Duodenal mucosa (tissue), 2 donors: ENCODE results near the gene CFAP157.
A peak's percentile ranks its signal among the peaks of the same experiment; 100 is the strongest.

Experiments
- H3K27ac ChIP-seq: one replicate; pipeline ENCODE4 v1.7.0; 2013; ENCODE audit warnings: low read depth, low read length
- H3K27me3 ChIP-seq, 2 donors: one replicate each; pipeline ENCODE4 v1.7.0; 2013; ENCODE audit warnings: low read length in 2 of 2, control low read depth in 1 of 2; ENCODE audit not compliant: insufficient read depth in 2 of 2, control insufficient read depth in 1 of 2
- H3K36me3 ChIP-seq, 2 donors: one replicate each; pipeline ENCODE4 v1.7.0; 2013; ENCODE audit warnings: low read length in 2 of 2, control low read depth in 1 of 2; ENCODE audit not compliant: insufficient read depth in 2 of 2, control insufficient read depth in 1 of 2
- H3K4me1 ChIP-seq, 2 donors: one replicate each; pipeline ENCODE4 v1.7.0; 2013; ENCODE audit warnings: low read length in 2 of 2, control low read depth in 1 of 2; ENCODE audit not compliant: insufficient read depth in 2 of 2, control insufficient read depth in 1 of 2
- H3K4me3 ChIP-seq, 2 donors: one replicate each; pipeline ENCODE4 v1.7.0; 2013; ENCODE audit warnings: low read length in 2 of 2, low read depth in 1 of 2
- H3K9ac ChIP-seq, 2 donors: one replicate each; pipeline ENCODE4 v1.7.0; 2013; ENCODE audit warnings: low read length in 2 of 2, low read depth in 1 of 2
- H3K9me3 ChIP-seq, 2 donors: one replicate each; pipeline ENCODE4 v1.7.0; 2013; ENCODE audit warnings: low read length in 2 of 2, control low read depth in 1 of 2; ENCODE audit not compliant: control insufficient read depth in 1 of 2

CFAP157 gene

DNA sequence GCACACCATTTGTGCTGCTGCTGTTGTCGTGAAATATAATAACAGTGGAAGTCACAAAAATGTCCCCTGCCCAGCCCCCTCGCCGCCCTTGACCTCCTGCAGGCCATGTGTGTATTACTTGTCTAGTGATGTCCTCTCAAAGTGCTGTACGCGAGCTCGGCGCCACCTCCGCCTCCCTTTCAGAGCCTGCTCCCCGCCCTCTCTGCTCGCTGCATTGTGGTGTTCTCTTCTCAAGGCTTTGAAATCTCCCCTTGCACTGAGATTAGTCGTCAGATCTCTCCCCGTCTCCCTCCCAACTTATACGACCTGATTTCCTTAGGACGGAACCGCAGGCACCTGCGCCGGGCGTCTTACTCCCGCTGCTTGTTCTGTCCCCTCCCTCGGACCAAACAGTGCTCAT, 14.7 kb upstream of the CFAP157 start:
- peaks cover 0 to 4% of the 10 kb centered on the region in 2 donors for H3K4me1 ChIP-seq
- H3K27me3 ChIP-seq, result no peaks in the 10 kb centered on the region
- peaks cover 0 to 4% of the 10 kb centered on the region in 2 donors for H3K36me3 ChIP-seq
- no peak overlapping the region for H3K4me3 ChIP-seq
- no peaks in the 10 kb centered on the region for H3K9me3 ChIP-seq
- no peak overlapping the region for H3K27ac ChIP-seq
- H3K9ac ChIP-seq, result no peak overlapping the region

DNA sequence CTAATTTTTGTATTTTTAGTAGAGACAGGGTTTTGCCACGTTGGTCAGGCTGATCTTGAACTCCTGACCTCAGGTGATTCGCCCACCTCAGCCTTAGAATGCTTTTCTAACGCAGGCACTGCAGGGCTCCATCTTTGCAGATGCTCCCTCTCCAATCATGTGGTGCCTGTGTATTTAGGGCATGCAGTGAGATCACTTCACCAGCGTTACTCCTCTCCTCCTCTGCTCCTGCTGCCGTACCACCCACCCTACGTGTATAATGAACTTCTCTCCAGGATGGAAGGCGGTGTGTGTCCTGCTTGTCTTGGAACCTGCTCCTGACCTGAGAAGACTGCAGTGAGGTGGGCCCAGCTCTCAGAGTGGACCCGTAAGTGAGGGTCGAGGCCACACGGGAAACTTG, 13.6 kb upstream of the CFAP157 start:
- Histone ChIP-seq H3K36me3 (peaks cover 0 to 4% of the 10 kb centered on the region in 2 donors), H3K9ac (no peak overlapping the region), H3K4me3 (no peak overlapping the region), H3K27ac (no peak overlapping the region), H3K4me1 (peaks cover 0 to 4% of the 10 kb centered on the region in 2 donors), H3K27me3 (no peaks in the 10 kb centered on the region), H3K9me3 (no peaks in the 10 kb centered on the region)

DNA sequence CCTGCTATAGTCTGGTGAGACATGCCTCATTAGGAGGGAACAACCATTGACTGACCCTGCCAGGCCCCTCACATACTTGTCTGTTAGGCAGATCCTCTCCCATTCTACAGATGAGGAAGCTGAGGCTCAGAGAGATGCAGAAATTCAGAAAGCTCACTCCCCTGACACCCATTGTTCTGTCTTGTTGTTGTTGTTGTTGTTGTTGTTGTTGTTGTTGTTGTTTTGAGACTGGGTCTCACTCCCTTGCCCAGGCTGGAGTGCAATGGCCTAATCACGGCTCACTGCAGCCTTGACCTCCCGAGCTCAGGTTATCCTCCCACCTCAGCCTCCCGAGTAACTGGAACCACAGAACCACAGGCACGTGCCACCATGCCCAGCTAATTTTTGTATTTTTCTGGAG, 13.1 kb upstream of the CFAP157 start:
- Histone ChIP-seq H3K36me3 (peaks cover 0 to 4% of the 10 kb centered on the region in 2 donors), H3K9ac (no peak overlapping the region), H3K4me1 (peaks cover 0 to 4% of the 10 kb centered on the region in 2 donors), H3K27me3 (no peaks in the 10 kb centered on the region), H3K9me3 (no peaks in the 10 kb centered on the region), H3K4me3 (no peak overlapping the region), H3K27ac (no peak overlapping the region)

DNA sequence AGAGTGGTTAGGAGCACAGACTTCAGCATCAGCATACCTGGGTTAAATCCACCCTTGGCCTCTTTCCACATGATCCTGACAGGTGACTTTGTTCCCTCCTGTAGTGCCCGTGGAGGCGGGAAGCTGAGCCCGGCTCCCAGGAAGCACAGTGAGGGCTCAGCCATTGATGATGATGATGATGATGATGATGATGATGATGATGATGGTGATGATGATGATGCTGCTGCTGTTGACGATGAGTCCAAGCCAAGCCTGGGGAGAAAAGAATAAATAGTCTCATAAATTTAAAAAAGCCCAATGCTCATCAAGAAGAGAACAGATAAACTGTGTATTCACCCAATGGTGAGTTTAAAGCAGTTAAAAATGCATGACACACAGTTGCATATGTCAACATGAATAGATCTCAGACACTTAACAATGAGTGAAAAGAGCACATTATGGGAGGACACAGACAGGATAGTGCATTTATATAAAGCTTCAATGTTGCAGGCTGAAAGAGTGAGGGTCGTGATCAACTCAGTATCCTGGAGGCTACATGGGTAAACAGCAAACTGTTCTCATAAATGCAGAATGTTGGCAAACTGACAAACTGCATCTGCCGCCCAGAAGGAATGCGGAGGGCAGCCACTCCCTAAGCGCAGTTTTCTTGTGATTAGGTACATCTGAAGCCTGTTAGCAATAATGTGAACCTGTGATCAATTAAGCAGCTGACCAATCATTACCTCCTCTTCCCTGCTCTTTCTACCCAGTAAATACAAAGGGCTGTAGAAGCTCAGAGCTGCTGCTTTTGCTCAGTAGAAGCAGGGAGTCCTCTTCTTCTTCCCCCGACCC, 11.7 kb upstream of the CFAP157 start:
- H3K27ac ChIP-seq, result no peak overlapping the region
- no peak overlapping the region for H3K4me3 ChIP-seq
- no peak overlapping the region for H3K9ac ChIP-seq
- no peaks in the 10 kb centered on the region for H3K9me3 ChIP-seq
- peaks cover 0 to 4% of the 10 kb centered on the region in 2 donors for H3K36me3 ChIP-seq
- peaks cover 0 to 8% of the 10 kb centered on the region in 2 donors for H3K4me1 ChIP-seq
- H3K27me3 ChIP-seq, result no peaks in the 10 kb centered on the region

DNA sequence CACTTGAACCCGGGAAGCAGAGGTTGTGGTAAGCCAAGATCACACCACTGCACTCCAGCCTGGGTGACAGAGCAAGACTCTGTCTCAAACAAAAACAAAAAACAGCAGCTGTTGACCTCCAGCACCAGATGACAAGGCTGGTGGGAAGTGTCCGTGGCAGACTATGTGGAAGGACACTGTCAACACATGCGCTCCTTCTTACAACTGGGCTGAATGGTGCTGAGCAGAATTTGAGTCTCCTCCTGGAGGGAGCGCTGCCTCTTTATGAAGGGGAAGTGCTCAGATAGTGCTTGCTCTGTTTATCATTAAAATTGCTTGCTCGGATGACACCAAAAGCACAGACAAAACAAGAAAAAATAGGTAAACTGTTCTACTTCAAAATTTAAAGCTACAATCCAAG, 9.2 kb upstream of the CFAP157 start:
- H3K9ac ChIP-seq, result no peak overlapping the region
- H3K4me3 ChIP-seq, result no peak overlapping the region
- H3K36me3 ChIP-seq, result no peaks in the 10 kb centered on the region
- H3K9me3 ChIP-seq, result no peaks in the 10 kb centered on the region
- no peaks in the 10 kb centered on the region for H3K27me3 ChIP-seq
- peaks cover 0 to 8% of the 10 kb centered on the region in 2 donors for H3K4me1 ChIP-seq
- no peak overlapping the region for H3K27ac ChIP-seq

DNA sequence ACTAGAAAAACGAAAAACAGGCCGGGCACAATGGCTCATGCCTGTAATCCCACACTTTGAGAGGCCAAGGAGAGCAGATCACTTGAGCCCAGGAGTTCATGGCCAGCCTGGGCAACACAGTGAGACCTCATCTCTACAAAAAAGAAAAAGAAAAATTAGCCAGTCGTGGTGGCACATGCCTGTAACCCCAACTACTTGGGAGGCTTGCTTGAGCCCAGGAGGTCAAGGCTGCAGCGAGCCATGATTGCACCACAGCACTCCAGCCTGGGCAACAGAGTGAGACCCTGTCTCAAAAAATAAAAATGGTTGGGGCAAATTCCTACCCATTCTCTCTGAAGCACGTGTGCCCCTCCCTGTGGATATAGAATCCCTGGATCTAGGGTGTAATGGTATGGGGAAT, 8.4 kb upstream of the CFAP157 start:
- H3K4me1 ChIP-seq, result peaks cover 0 to 8% of the 10 kb centered on the region in 2 donors
- H3K4me3 ChIP-seq, result no peak overlapping the region
- H3K9ac ChIP-seq, result no peak overlapping the region
- no peaks in the 10 kb centered on the region for H3K36me3 ChIP-seq
- no peaks in the 10 kb centered on the region for H3K9me3 ChIP-seq
- H3K27ac ChIP-seq, result no peak overlapping the region
- H3K27me3 ChIP-seq, result no peaks in the 10 kb centered on the region

DNA sequence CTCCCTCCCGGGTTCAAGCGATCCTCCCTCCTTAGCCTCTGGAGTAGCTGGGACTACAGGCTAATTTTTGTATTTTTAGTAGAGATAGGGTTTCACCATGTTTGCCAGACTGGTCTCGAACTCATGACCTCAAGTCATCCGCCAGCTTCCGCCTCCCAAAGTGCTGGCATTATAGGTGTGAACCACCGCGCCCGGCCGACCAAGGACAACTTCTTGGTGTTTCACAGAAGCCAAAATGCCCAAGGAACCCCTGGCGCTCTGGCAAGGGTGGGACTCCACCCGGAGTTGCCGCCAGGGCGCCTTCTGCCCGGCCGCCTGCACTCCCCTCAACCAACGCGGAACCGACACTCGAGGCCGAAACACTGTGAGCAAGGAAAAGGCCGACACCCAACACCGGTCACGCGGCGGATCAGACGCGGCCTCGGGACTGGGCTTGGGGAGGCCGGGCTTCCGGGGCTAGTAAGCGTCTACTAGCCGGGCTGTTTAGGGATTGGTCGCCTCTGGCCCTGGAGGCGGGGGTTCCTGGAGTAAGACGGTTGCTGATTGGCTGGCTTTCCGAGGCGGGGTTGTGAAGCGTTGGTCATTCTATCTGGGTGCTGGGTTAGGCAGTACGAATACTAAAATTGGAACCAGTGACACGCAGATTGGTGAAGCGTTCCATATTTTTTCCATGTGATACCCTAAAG, 7.7 kb upstream of the CFAP157 start:
- Histone ChIP-seq H3K9ac (peak overlapping the region; percentile 38 to 58), H3K4me3 (peak overlapping the region; percentile 10 to 51), H3K9me3 (no peaks in the 10 kb centered on the region), H3K27me3 (no peaks in the 10 kb centered on the region), H3K27ac (peak overlapping the region; percentile 64), H3K36me3 (no peaks in the 10 kb centered on the region), H3K4me1 (peaks cover 0 to 8% of the 10 kb centered on the region in 2 donors)

DNA sequence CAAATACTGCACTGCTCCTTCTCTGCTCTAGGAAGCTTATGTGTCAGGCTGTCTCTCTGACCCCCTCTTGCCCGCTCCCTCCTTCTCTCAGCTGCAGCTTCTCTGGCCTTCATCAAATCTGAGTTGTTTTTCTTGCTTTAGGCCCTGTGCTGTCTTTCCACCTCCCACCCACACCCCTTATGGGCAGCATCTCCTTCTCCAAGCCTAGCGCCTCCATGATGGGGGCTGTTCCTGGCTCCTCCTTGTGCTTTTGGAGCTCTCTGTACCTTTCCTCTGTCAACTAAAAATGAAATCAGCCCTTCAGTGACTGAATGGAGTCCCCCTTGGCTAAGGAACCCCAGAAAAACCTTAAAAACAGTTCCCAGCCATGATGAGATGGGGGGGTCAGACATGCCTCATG, 6.6 kb upstream of the CFAP157 start:
- Histone ChIP-seq H3K9ac (no peak overlapping the region), H3K27ac (no peak overlapping the region), H3K4me3 (no peak overlapping the region), H3K27me3 (no peaks in the 10 kb centered on the region), H3K4me1 (peaks cover 0 to 8% of the 10 kb centered on the region in 2 donors), H3K9me3 (no peaks in the 10 kb centered on the region), H3K36me3 (no peaks in the 10 kb centered on the region)

DNA sequence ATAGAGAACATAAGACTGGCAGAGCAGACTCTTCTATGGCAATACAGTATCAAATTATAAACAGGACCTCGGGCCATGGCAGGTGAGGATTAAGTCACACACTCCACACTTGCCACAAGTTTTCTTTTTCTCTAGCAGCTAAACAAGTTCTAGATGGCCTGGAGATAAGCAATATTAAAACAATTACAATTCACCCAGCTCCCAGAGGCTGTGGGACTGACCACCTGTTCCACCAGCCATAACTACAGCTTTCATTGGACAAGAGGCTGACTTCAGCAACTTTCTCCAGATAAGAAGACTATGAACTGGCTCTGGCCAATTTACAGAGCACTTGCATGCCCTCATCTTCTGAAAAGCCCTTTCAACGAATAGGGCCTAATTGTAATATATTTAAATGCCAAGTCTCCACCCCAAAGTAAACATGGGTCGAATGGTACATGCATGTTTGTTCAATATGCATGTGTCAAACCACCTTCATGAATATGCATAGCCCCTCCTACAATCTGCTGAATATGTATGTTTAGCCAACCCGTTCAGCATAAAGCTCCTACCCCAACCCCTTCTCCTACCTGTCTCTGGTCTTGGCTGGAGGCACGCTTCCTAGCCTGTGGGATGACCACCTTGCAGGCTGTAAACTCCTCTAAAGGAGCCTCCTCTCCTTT, 6.1 kb upstream of the CFAP157 start:
- Histone ChIP-seq H3K27me3 (no peaks in the 10 kb centered on the region), H3K4me1 (peaks cover 0 to 4% of the 10 kb centered on the region in 2 donors), H3K4me3 (no peak overlapping the region), H3K9me3 (no peaks in the 10 kb centered on the region), H3K36me3 (no peaks in the 10 kb centered on the region), H3K9ac (no peak overlapping the region), H3K27ac (no peak overlapping the region)
